ENCODE data around the gene CRYM.
"Not testable (repeated sequence)": the region's sequence is repeated elsewhere in the genome, so short reads cannot be mapped to it uniquely, and the experiment has no call there.

Gene CRYM

DNA sequence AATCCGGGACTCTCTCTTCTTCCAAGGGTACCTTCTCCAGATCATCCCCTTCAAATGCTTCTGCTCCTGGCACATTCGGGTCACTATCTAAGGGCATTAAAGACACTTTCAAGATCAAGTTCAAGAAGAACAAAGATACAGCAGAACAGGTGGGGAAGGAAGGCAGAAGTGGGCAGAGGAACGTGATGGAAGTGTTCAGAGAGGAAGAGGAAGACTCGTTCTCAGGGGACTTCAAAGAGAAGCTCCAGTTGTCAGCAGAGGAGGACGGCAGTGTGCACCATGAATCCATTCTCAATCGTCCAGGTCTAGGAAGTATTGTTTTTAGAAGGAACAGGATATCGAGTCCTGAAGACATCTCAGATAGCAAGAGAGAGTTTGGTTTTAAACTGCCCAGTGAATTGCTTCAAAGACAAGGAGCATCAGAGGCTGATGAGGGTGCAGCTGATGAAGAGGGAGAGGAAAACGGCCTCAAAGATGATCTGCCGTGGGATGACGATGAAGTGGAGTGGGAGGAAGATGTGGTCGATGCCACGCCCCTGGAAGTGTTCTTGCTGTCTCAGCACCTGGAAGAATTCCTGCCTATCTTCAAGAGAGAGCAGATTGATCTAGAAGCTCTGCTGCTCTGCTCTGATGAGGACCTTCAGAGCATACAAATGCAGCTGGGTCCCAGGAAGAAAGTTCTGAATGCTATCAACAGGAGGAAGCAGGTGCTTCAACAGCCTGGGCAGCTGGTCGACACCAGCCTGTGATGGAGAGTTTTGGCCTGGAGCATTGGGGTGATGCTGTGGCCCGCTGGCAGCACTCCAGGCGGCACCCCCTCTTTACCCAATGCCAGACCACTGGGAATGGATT, 27.8 kb downstream of the CRYM start:
- H3K9ac ChIP-seq (ENCODE audit: low read depth in 1 of 2, low read length in 2 of 2), result no peak overlapping the region
- H3K9me3 ChIP-seq (ENCODE audit: control insufficient read depth in 1 of 2, low read length in 2 of 2), result no peaks in the 10 kb centered on the region
- H3K27me3 ChIP-seq (ENCODE audit: control insufficient read depth in 1 of 2, insufficient read depth in 2 of 2, low read length in 2 of 2), result peaks cover 0 to 2% of the 10 kb centered on the region in 2 donors
- H3K27ac ChIP-seq (ENCODE audit: low read depth, low read length), result no peak overlapping the region
- H3K4me1 ChIP-seq (ENCODE audit: control insufficient read depth in 1 of 2, insufficient read depth in 2 of 2, low read length in 2 of 2), result peaks cover 0 to 5% of the 10 kb centered on the region in 2 donors
- no peak overlapping the region for H3K4me3 ChIP-seq (ENCODE audit: low read depth in 1 of 2, low read length in 2 of 2)
- peaks cover 12 to 47% of the 10 kb centered on the region in 2 donors for H3K36me3 ChIP-seq (ENCODE audit: control insufficient read depth in 1 of 2, insufficient read depth in 2 of 2, low read length in 2 of 2)

DNA sequence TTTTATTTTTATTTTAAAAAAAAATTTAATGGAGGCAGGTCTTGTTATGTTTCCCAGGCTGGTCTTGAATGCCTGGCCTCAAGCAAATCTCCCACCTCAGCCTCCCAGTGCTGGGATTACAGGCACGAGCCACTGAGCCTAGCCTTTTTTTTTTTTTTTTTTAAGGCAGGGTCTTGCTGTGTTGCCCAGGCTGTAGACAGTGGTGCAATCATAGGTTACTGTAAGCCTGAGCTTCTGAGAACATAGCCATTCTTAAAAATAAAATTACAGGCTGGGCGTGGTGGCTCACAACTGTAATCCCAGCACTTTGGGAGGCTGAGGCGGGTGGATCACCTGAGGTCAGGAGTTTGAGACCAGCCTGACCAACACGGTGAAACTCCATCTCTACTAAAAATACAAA, 29.9 kb downstream of the CRYM start:
- not testable (repeated sequence) for H3K4me1 ChIP-seq (ENCODE audit: control insufficient read depth in 1 of 2, insufficient read depth in 2 of 2, low read length in 2 of 2); H3K9me3 ChIP-seq (ENCODE audit: control insufficient read depth in 1 of 2, low read length in 2 of 2)

GRCh38 chr16:21244518-21245215, 33.4 kb downstream of the CRYM start:
- H3K36me3 ChIP-seq (ENCODE audit: control insufficient read depth in 1 of 2, insufficient read depth in 2 of 2, low read length in 2 of 2), result peaks cover 2 to 19% of the 10 kb centered on the region in 2 donors
- no peak overlapping the region for H3K9ac ChIP-seq (ENCODE audit: low read depth in 1 of 2, low read length in 2 of 2)
- peaks cover 0 to 2% of the 10 kb centered on the region in 2 donors for H3K27me3 ChIP-seq (ENCODE audit: control insufficient read depth in 1 of 2, insufficient read depth in 2 of 2, low read length in 2 of 2)
- H3K27ac ChIP-seq (ENCODE audit: low read depth, low read length), result no peak overlapping the region
- H3K9me3 ChIP-seq (ENCODE audit: control insufficient read depth in 1 of 2, low read length in 2 of 2), result no peaks in the 10 kb centered on the region
- no peak overlapping the region for H3K4me3 ChIP-seq (ENCODE audit: low read depth in 1 of 2, low read length in 2 of 2)
- peaks cover 0 to 5% of the 10 kb centered on the region in 2 donors for H3K4me1 ChIP-seq (ENCODE audit: control insufficient read depth in 1 of 2, insufficient read depth in 2 of 2, low read length in 2 of 2)

More for the DNA sequence above, 29.9 kb downstream of the CRYM start:
- H3K27ac ChIP-seq (ENCODE audit: low read depth, low read length); H3K27me3 ChIP-seq (ENCODE audit: control insufficient read depth in 1 of 2, insufficient read depth in 2 of 2, low read length in 2 of 2); H3K4me3 ChIP-seq (ENCODE audit: low read depth in 1 of 2, low read length in 2 of 2); H3K9ac ChIP-seq (ENCODE audit: low read depth in 1 of 2, low read length in 2 of 2): not testable (repeated sequence)
- H3K36me3 ChIP-seq (ENCODE audit: control insufficient read depth in 1 of 2, insufficient read depth in 2 of 2, low read length in 2 of 2), result peaks cover 8 to 44% of the 10 kb centered on the region in 2 donors

GRCh38 chr16:21242756-21243155, 35.3 kb downstream of the CRYM start:
- Histone ChIP-seq H3K9me3 (ENCODE audit: control insufficient read depth in 1 of 2, low read length in 2 of 2) (no peaks in the 10 kb centered on the region), H3K4me3 (ENCODE audit: low read depth in 1 of 2, low read length in 2 of 2) (no peak overlapping the region), H3K27me3 (ENCODE audit: control insufficient read depth in 1 of 2, insufficient read depth in 2 of 2, low read length in 2 of 2) (peaks cover 0 to 2% of the 10 kb centered on the region in 2 donors), H3K9ac (ENCODE audit: low read depth in 1 of 2, low read length in 2 of 2) (no peak overlapping the region), H3K27ac (ENCODE audit: low read depth, low read length) (no peak overlapping the region), H3K4me1 (ENCODE audit: control insufficient read depth in 1 of 2, insufficient read depth in 2 of 2, low read length in 2 of 2) (peaks cover 0 to 5% of the 10 kb centered on the region in 2 donors), H3K36me3 (ENCODE audit: control insufficient read depth in 1 of 2, insufficient read depth in 2 of 2, low read length in 2 of 2) (peaks cover 0 to 10% of the 10 kb centered on the region in 2 donors)

DNA sequence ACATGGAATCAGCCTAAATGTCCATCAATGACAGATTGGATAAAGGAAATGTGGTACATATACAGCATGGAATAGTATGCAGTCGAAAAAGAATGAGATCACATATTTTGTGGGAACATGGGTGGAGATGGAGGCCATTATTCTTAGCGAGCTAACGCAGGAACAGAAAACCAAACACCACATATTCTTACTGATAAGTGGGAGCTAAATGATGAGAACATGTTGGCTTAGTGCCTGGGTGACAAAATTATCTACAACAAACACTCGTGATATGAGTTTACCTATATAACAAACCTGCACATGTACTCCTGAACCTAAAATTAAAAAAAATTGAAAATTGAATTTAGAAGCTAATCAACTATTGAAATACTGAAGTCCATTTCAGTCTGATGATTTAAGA, 38.4 kb downstream of the CRYM start:
- H3K4me3 ChIP-seq (ENCODE audit: low read depth in 1 of 2, low read length in 2 of 2), result no peak overlapping the region
- no peaks in the 10 kb centered on the region for H3K4me1 ChIP-seq (ENCODE audit: control insufficient read depth in 1 of 2, insufficient read depth in 2 of 2, low read length in 2 of 2)
- H3K27ac ChIP-seq (ENCODE audit: low read depth, low read length), result no peak overlapping the region

DNA sequence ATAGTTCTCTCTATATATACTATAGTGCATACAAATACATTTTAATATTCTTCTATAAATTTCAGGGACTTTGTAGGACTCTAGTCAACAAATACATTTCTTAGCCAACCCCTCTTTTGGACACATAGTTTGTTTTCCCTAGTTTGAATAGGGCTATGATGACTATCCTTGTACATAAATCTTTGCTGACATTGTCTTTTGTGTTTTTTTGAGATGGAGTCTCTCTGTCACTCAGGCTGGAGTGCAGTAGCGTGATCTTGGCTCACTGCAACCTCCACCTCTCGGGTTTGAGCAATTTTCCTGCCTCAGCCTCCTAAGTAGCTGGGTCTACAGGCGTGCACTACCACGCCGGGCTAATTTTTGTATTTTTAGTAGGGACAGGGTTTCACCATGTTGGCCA, 41.3 kb downstream of the CRYM start:
- no peaks in the 10 kb centered on the region for H3K9me3 ChIP-seq (ENCODE audit: control insufficient read depth in 1 of 2, low read length in 2 of 2)
- no peak overlapping the region for H3K27ac ChIP-seq (ENCODE audit: low read depth, low read length)
- peaks cover 0 to 3% of the 10 kb centered on the region in 2 donors for H3K36me3 ChIP-seq (ENCODE audit: control insufficient read depth in 1 of 2, insufficient read depth in 2 of 2, low read length in 2 of 2)
- no peaks in the 10 kb centered on the region for H3K27me3 ChIP-seq (ENCODE audit: control insufficient read depth in 1 of 2, insufficient read depth in 2 of 2, low read length in 2 of 2)
- peaks cover 4 to 10% of the 10 kb centered on the region in 2 donors for H3K4me1 ChIP-seq (ENCODE audit: control insufficient read depth in 1 of 2, insufficient read depth in 2 of 2, low read length in 2 of 2)
- H3K9ac ChIP-seq (ENCODE audit: low read depth in 1 of 2, low read length in 2 of 2), result no peak overlapping the region
- H3K4me3 ChIP-seq (ENCODE audit: low read depth in 1 of 2, low read length in 2 of 2), result no peak overlapping the region

More for the DNA sequence above, 38.4 kb downstream of the CRYM start:
- Histone ChIP-seq H3K9me3 (ENCODE audit: control insufficient read depth in 1 of 2, low read length in 2 of 2) (no peaks in the 10 kb centered on the region), H3K36me3 (ENCODE audit: control insufficient read depth in 1 of 2, insufficient read depth in 2 of 2, low read length in 2 of 2) (peaks cover 0 to 3% of the 10 kb centered on the region in 2 donors), H3K9ac (ENCODE audit: low read depth in 1 of 2, low read length in 2 of 2) (no peak overlapping the region), H3K27me3 (ENCODE audit: control insufficient read depth in 1 of 2, insufficient read depth in 2 of 2, low read length in 2 of 2) (no peaks in the 10 kb centered on the region)

- H3K9me3 ChIP-seq (ENCODE audit: control insufficient read depth in 1 of 2, low read length in 2 of 2), result no peaks in the 10 kb centered on the region
- H3K9ac ChIP-seq (ENCODE audit: low read depth in 1 of 2, low read length in 2 of 2), result peak overlapping the region; percentile 56 to 79
- H3K27ac ChIP-seq (ENCODE audit: low read depth, low read length), result no peak overlapping the region
- H3K4me3 ChIP-seq (ENCODE audit: low read depth in 1 of 2, low read length in 2 of 2), result peak overlapping the region; percentile 81 to 93
- H3K36me3 ChIP-seq (ENCODE audit: control insufficient read depth in 1 of 2, insufficient read depth in 2 of 2, low read length in 2 of 2), result no peaks in the 10 kb centered on the region
- peaks cover 4 to 21% of the 10 kb centered on the region in 2 donors for H3K4me1 ChIP-seq (ENCODE audit: control insufficient read depth in 1 of 2, insufficient read depth in 2 of 2, low read length in 2 of 2)
- no peaks in the 10 kb centered on the region for H3K27me3 ChIP-seq (ENCODE audit: control insufficient read depth in 1 of 2, insufficient read depth in 2 of 2, low read length in 2 of 2)
Observed at GRCh38 chr16:21235199-21235585, 42.9 kb downstream of the CRYM start.

DNA sequence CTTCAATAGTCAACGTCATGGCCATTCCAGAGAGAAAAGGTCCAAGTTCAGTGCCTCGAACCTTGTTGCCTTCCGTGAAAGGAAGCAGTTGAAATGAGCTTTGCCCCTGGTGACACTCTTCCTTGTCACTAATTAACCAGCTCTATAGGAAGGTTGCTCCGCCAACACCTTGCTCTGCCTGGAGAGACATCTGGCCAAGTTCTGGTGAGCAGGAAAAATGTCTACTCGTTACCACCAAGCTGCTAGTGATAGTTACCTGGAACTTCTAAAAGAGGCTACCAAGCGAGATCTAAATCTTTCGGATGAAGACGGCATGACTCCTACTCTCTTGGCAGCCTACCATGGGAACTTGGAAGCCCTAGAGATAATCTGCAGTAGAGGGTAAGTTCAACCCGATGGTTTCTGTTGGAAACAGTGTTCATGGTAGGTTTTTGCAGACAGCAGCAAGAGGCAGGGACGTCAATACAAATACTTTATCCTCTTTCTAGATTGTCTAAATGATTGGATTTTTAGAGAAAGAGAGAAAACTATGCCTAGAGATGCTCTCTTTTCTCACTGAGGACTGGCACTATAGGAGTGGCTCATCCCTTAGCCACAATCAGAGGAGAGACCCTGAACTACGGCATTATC, 44.5 kb downstream of the CRYM start, which contains the start of gene ANKS4B:
ANKS4B (plus strand) TSS at position 179 of the 630 bp plus-strand sequence; CDS start at position 218, 39 bp downstream.
- H3K9ac ChIP-seq (ENCODE audit: low read depth in 1 of 2, low read length in 2 of 2), result peak within 1 kb of the TSS; percentile 67 to 79
- H3K27me3 ChIP-seq (ENCODE audit: control insufficient read depth in 1 of 2, insufficient read depth in 2 of 2, low read length in 2 of 2), result no peaks in the 10 kb centered on the region
- peaks cover 4 to 21% of the 10 kb centered on the region in 2 donors for H3K4me1 ChIP-seq (ENCODE audit: control insufficient read depth in 1 of 2, insufficient read depth in 2 of 2, low read length in 2 of 2)
- H3K36me3 ChIP-seq (ENCODE audit: control insufficient read depth in 1 of 2, insufficient read depth in 2 of 2, low read length in 2 of 2), result no peaks in the 10 kb centered on the region
- H3K4me3 ChIP-seq (ENCODE audit: low read depth in 1 of 2, low read length in 2 of 2), result peak within 1 kb of the TSS; percentile 81 to 93
- H3K27ac ChIP-seq (ENCODE audit: low read depth, low read length), result peak within 1 kb of the TSS; percentile 45
- no peaks in the 10 kb centered on the region for H3K9me3 ChIP-seq (ENCODE audit: control insufficient read depth in 1 of 2, low read length in 2 of 2)

DNA sequence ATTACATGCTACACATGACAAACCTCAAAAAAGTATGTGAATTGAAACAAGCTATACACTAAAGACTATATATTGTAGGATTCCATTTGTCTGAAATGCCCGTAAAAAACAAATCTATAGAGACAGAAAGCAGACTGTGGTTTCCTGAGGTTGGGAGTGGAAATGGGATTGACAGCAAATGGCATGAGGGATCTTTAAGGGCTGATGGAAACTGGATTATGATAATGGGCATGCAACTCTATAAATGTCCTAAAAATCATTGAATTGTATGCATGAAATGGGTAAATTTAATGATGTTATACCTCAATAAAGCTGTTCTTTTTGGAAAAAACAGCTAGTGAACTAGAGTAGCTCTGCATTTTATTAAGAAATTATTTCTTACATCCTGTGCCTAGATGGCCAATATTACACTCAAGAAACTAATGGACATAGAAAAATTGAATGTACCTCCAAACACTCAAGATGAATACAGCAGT, 45.0 kb downstream of the CRYM start:
- Histone ChIP-seq H3K27me3 (ENCODE audit: control insufficient read depth in 1 of 2, insufficient read depth in 2 of 2, low read length in 2 of 2) (no peaks in the 10 kb centered on the region), H3K4me3 (ENCODE audit: low read depth in 1 of 2, low read length in 2 of 2) (peak overlapping the region; percentile 81 to 93), H3K36me3 (ENCODE audit: control insufficient read depth in 1 of 2, insufficient read depth in 2 of 2, low read length in 2 of 2) (no peaks in the 10 kb centered on the region), H3K9me3 (ENCODE audit: control insufficient read depth in 1 of 2, low read length in 2 of 2) (no peaks in the 10 kb centered on the region), H3K9ac (ENCODE audit: low read depth in 1 of 2, low read length in 2 of 2) (no peak overlapping the region), H3K4me1 (ENCODE audit: control insufficient read depth in 1 of 2, insufficient read depth in 2 of 2, low read length in 2 of 2) (peaks cover 4 to 21% of the 10 kb centered on the region in 2 donors), H3K27ac (ENCODE audit: low read depth, low read length) (no peak overlapping the region)
